HG03060 (cell line): Measurements from ENCODE around the gene CCR6.

Source experiments
- ATAC-seq: cut with Tn5 transposase; IDR thresholded peaks from one replicate; pipeline ENCODE4 v1.9.1; 2021; ENCODE audit warnings: low read depth, moderate number of reproducible peaks; ENCODE audit not compliant: unreplicated experiment

CCR6 gene

DNA sequence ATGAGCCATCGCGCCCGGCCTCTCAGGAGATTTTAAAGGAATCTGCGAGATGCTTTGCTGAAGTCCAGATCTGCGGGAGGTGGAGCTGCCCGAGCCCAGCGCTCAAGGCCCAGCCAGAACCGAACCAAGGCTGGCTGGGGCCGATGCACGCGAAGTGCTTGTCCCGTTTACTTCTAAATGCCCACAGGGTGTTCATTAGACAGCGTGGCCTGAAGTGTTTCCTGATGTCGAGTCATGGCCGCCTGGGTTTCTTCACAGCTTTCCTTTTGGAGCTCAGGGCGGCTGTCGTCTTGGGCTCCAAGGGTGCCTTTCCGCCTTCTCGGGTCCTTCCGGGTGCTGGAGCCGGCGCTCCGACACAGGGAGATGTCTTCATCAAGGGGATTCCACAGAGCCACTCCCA lies 25.1 kb upstream of the CCR6 start:
- no peak for ATAC-seq

DNA sequence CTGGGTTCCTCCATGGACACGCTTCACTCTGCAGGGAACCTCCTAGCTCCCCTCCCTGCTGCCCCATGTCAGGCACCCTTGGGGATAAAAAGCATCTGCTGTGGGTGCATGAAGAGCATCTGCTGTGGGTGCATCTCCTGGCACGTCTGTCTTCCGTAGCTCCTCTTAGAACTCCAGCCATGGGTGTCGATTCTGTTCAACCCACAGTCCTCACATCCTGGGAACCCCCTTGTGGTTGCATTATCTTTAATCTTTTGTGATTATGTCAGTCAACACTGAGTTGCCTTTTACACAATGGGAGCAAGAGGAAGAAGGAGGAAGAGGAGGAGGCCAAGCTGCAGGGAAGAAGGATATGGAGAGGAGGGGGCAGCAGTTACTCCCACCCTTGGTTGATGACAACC lies 24.1 kb upstream of the CCR6 start:
- no peak for ATAC-seq

DNA sequence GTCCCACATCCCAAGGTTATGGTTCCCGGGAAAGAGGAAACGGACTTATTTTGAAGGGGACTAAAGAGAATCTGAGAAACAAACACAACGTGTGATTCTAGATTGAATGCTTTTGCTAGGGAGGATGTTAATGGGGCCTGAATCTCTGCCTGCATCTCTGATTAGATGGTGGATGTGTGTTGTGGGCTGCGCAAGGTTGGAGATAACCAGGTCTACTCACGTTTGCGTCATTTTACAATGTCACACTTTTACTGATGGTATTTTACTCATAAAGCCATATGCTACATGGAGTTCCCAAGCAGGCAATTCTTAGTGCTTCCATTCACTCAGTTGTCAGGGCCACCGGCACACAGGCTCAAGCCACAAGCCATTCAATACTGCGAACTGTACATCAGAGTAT lies 23.2 kb upstream of the CCR6 start:
- no peak for ATAC-seq

DNA sequence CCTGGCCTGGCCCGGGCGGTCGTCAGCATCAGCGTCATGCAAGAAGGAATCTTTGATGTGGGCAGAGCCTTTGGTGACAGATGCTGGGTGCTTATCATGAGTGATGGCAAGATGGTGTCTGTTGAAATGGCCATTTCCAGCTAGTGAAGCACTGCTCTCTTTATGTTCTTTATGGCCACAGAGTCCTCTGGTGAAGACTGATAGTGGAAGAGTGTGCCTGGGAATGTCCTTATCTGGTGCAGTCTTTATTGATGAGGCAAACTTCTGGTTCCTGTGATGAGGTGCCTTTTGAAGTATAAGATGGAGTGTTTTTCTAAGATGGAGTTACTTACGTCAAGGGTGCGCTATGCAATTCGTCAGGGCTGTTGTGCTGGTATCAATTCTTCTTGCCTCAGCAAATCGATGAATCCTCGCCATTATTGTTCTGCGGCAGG lies 22.6 kb upstream of the CCR6 start:
- ATAC-seq: no peak

DNA sequence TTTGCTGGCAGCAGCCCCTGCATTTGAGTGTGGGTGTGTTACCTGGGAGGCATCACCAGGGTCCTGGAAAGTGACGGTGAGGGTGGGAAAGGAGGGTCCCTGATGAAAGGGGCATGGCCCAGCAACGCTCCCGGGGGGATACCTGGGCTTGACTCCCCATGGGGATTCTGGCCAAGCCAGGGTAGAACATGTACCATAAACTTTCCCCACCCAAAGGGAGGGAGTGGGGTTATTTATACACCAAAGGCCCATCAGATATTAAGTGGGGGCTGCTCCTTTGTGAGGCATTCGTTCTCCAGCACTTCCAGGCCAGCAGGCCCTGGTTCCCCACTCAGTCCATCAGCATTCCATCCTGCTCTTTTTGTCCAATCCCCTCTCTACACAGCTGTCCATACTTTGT lies 20.6 kb upstream of the CCR6 start:
- no peak for ATAC-seq

DNA sequence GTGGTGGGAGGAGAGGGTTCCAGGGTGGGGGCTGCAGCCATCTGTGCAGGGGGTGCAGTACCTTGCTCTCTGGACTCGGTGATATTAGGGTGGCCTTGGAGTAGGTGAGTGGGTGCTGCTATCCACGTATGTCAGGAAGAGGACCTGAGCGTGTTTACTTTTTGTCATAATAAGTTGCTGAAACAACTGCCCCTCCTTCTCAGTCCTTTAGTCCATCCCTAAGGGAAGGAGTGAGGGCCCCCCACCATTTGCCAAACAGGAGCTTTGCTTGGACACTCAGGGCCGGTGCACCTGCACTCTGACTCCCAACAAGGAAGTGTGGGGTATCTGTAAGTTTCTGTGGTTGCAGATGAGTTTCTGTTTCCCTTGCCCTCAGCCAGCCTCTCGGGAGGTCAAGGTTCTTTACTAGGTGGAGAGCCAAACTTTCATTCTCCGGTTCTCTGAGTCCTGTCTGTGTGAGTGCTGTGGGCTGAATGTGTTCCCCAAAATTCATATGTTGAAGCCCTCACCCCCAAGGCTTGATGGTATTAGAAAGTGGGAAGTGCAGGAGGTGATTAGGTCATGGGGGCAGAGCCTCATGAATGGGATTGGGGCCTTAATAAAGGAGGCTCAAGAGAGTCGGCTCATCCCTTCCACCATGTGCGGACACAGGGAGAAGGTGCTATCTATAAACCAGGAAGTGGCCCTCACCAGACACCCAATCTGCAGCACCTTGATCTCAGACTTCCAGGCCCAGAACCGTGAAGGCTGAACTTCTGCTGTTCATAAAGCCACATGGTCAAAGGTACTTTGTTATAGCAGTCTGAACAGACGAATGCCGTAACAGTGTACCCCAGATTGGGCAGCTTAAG lies 19.6 kb upstream of the CCR6 start:
- ATAC-seq: peak; percentile 94

DNA sequence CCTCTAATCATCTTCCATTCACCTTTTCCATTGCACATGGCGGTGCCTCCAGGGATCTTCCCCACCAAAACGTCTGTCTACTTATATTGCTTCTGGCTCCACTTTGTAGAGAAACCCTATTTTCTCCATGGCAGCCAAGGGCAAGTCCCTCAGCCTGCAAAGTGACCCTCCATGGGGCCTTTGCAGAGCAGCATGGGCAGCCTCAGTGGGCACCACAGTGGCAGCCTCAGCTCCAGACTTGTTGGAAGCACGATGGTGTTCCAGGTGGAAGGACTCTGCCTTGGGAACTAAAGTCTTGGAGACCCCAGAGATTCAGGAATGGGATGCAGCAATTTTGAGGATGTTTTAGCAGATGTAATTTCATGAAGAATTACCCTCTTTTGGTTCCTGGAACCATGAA lies 18.5 kb upstream of the CCR6 start:
- no peak for ATAC-seq

DNA sequence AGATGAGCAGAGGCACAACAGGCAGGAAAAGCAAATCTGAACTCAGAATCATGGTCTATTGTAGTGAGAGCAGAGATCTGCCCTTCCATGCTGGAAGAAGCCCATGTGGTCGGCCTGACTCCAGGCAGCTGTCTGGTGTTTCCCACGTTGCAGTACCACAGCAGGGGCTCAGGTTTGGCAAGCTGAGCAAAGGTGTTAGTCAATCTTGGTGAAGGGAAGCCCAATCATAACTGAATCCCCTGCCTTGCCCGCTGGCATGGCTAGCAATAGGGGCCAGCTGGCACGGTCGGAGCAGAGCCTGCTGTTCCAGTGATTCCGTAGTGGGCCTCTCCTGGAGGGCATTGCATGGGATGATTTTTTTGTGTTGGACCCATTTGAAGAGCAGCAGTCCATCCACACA lies 17.8 kb upstream of the CCR6 start:
- no peak for ATAC-seq

DNA sequence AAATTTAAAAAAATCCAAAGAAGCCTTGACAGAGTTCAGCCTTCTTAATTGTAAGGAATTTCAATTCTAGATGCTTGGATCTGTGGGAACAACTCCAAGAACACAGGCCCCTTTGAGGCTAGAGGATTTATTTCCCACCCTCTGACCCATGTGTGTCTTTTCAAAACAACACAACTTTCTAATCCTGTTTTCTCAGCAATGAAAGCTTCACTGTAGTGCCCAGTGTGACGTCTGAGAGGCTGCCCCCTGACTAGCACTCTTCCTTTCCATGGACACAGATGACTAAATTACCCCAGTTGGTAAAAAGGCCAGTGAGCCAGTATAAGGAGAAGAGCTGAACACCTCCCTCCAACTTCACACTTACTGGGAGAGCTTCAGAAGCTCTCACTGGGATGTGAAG lies 16.5 kb upstream of the CCR6 start:
- ATAC-seq: no peak

DNA sequence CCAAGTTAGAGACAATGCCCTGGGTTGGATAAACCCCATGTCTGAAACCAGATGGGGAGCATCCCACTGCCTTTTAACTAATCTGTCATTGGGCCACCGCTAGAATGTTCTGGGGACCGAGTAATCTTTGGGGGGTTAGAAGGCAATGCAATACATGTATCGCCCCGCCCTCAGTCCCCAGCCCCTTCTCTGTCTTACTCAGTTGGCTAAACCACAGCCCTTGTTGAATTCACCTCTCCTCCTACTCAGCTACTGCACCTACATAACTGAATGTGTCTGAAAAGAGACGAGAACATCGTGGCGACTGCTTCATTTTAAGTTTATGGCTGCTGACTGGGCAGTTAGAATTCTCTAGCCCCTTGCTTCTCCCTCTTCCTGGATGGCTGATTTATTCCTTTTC lies 15.1 kb upstream of the CCR6 start:
- no peak for ATAC-seq

DNA sequence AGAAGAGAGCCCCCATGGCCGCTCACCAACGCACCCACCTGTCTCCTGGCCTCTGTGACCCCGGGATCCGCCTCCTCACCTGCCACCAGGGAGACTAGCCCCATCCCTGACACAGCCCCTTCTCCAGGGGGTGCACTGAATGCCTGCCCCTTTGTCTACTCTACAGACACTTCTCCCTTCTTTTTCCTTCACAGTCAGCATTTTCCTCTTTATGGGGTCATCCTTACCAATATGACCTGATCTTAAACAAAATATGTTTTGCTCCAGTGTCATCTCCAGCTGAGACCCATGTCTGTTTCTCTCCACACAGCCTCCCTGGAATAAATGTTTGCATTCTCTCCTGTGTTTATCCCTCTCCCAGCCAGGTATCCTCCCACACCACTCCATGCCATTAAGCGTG lies 14.6 kb upstream of the CCR6 start:
- no peak for ATAC-seq

DNA sequence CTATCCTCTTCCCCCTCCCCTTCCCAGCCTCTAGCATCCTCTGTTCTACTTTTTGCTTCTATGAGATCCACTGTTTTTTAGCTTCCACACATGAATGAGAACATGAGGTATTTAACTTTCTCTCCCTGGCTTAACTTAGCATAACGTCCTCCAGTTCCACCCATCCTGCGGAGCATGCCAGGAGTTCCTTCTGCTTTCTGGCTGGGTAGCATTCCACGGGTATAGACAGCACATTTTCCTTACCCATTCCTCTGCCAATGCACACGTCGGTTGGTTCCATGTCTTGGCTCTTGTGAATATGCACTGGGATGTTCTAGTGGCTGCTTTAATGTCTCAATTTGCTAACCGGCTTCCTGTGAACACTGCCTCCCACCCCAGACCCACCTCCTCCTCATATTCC lies 13.2 kb upstream of the CCR6 start:
- ATAC-seq: no peak

DNA sequence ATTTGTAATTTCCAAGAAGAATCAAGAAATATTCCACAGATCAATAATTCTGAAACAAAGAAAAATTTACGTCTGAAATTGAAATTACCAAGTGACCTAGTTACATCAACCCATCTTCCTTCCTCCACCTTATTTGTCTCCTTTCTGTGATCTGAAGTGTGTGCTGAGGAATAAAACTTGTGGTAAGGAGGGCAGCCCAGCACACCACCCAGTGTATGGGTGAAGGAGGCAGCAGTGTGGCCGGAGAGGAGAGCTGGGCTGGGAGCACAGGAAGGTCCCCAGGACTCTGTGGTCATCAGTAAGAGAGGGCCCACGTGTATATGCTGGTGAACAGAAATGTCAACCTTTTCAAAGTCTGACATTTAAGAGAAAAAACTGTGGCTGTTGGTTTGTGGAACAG lies 11.3 kb upstream of the CCR6 start:
- no peak for ATAC-seq

DNA sequence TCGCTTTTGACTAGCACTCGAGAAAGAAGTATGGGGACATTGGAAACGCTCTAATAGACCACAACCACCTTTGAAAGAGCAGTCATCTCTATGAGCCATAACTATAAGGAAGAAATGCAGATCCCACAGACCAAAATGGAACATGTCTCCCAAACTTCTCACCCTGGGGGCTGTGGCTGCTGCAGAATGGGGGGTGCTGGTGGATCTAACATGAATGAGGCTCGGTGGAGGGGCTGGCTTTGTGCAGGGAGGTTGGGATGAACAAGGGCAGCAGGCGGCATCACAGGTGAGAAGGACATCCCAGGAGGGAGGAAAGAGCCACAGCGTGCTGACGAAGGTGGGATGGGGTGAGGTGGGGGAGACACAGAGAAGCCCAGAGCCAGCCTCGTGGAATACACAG lies 10.5 kb upstream of the CCR6 start:
- no peak for ATAC-seq

DNA sequence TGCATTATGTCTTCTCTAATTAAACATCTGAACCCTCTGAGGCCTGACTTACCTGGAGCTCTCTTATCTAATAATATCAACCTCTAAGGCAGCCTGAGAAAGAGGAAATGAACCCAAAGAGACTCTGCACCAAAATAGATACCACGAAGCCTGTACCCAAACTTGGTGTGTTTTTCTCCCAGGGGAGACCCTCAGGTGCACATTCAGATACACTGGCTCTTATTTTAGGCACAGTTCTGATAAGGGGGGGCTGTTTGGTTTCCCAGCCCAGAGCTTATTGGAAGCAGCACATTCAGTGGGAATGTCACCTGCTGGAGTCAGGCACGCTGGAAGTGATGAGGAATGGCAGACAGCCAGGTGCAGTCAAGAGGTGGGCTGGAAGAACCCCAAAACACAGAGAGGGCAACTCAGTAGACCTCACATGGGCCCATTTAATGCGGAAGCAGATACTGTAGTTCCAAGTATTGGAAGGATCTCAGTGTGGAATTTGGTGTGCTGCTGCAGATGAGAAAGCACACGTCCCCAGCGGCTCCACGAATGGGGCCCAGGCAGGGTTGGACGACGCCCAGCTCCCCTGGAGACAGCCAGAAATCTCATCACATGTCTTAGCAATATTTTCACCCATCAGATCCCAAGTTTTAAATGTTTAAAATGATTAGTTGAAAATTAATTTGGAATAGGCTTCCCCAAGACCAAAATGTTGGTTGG lies 9.7 kb upstream of the CCR6 start:
- ATAC-seq: peak; percentile 45

DNA sequence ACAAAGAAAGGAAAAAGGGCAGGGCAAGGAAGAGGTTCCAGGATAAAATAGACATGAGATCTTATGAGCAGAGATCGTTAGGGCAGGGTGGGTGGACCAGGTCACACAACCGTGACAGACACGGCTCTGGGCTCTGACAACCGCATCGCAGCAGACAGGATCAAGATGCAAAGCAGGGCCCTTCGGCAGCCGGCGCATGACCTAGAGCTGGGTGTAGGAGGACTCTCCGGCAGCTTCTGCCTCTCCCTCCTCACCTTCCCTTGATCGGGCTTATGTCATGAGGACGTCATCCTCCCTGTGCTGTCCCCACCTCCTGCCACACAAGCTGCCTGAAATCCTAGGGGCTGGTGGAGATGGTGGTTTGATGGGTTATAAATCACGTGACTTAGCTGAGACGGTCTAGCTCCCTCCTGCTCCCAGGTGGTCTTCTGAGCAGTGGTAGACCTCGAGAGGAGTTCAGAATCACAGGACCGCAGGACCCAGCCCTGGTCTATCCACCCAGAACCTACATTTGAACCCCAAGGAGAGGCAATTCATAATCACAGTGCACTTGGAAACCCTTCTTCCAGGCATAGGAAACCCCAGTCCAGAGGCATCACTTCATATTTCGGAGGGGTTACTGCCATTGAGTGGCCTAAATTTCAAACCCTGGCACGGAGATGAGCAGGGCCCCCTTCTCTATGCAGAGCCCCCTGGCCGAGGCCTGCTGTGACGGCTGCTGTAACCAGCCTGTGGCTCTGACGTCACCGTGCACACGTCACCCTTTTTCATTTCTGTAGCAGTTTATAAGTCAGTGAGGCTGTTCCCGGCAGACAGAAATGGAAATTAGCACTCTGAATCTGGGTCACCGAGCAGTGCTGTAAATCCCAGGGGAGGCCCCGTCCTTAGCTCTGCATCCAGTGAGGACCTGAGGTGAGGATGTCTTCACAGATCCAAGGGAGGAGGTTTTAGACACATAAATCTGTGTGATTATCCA lies 8.7 kb upstream of the CCR6 start:
- peak; percentile 72 for ATAC-seq

DNA sequence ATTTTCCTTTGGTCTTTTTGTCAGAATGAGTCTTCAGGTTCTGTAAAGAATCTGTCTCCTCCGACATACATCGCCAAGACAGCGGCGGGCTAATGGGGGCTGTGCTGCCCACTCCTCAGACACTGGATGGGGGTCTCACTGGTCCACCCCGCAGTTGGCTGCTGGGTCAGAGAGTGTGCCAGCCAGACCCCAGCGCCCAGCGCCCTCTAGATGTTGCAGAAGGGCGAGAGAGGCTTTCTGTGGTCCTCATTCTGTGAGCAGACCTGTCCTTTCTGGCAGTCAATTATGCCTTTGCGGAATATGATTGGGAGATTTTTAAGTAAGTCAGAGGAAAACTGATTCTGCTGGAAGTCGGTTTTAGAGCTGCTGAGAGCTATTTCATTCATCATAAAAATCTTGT lies 7.8 kb upstream of the CCR6 start:
- no peak for ATAC-seq

DNA sequence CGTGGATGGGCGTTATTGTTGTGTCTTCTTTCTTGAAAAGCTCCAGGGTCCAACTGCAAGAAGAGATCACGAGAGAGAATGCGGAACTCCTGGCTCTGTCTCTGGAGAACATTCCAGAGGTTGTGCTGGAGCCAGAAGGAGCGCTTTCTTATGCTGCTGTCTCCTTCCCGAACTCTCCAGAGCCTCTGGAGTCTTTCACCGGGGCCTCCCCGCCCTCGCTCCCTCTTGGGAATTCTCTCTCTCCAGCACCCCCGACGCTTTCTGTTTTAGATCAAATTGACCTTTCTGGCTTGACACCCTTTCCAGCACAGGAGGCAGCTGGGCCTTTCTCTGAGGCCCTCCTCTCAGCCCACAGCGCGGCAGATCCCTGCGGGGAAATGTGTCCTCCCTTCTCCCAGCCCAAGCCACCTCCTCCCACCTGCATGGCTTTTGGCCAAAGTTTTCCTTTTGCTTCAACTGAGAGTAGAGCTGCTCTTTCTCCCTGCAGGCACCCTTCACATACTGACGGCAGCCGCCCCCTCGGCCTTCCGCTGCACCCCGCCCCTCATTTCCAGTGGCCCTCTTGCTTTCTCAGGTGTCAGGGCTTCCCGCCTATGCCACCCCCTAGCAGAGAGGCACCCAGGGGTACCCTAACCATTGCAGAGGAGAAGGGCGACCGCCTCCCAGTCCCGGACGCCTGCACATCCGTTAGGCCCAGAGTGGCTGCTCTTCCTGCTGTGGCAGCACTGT lies 6.6 kb upstream of the CCR6 start:
- no peak for ATAC-seq

DNA sequence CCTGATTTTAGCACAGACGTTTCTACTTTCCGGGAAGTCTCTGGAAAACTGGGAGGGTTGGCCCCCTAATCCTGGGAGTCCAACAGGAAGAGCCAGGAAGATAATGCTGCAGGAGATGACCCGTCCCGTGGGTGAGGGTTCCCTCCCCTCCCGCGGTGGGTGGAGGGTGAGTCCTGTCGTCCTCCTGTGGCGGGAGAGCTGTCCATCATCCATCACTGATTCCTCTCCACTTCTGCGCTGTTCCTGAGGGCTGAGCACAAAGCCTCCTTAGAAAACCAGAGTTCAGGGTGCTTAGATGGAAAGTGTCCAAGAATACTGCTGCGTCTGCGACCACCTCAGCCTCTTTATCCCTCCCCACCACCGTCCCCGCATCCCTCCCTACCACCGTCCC lies 6.1 kb upstream of the CCR6 start:
- no peak for ATAC-seq

DNA sequence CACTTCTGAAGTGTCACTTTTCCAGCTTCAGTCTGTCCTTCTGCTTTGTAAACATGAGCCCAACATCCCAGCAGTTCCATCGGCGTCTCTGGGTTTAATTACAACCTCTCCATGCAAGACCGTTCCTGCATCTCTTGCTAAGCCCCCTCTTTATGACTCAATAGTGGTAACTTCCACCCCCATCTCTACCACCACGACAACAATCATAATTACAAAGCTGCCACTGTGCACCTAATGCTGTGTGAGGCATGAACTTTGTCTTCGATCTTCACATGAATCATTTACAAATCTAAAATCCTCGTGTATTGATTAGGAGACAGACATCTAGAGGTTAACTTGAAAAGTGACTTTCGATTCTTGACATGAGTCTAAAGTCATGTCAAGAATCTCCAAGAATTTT lies 4.9 kb upstream of the CCR6 start:
- ATAC-seq: no peak
